GM18873 (cell line): Measurements from ENCODE around the gene TAF11L8.
"Not testable (repeated sequence)": the region's sequence is repeated elsewhere in the genome, so short reads cannot be mapped to it uniquely, and the experiment has no call there.

Experiments
- ATAC-seq: cut with Tn5 transposase; IDR thresholded peaks from one replicate; pipeline ENCODE4 v1.9.1; 2021; ENCODE audit warnings: mild to moderate bottlenecking, moderate library complexity, moderate number of reproducible peaks; ENCODE audit not compliant: unreplicated experiment, low FRiP score

The TAF11L8 gene

DNA sequence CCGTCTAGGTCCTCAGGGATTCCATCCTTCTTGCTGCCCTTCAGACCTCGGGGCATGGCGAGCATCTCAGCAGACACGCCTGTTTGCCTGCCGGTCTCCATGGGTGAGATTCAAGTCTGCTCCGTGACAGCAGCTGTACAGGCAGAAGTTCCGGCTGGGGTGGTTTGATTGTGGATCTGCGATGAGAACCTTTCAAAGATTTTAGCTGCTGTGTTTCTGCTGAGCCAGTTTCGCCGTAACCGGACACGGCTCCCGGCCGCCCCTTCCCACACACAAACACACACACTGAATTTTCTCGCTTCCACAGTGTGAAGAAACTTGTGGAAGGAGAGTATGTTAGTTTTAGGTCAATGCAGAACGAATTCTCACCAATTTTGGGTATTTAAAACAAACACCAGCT is at the start of gene TAF11L8:
TSS of gene TAF11L8 (minus strand) at position 101 of the 400 bp plus-strand sequence.
- ATAC-seq, result not testable (repeated sequence)

DNA sequence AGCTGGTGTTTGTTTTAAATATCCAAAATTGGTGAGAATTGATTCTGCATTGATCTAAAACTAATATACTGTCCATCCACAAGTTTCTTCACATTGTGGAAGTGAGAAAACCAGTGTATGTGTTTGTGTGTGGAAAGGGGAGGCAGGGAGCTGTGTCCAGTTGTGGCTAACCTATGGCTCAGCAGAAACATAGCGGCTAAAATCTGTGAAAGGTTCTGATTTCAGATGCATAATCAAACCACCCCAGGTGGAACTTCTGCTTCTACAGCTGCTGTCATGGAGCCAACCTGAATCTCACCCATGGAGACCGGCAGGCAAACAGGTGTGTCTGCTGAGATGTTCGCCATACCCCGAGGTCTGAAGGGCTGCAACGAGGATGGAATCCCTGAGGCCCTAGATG is 43.4 kb upstream of the TAF11L8 start, which contains the start of gene TAF11L14:
TSS of gene TAF11L14 (plus strand) at position 301 of the 400 bp plus-strand sequence.
- ATAC-seq, result no peak

DNA sequence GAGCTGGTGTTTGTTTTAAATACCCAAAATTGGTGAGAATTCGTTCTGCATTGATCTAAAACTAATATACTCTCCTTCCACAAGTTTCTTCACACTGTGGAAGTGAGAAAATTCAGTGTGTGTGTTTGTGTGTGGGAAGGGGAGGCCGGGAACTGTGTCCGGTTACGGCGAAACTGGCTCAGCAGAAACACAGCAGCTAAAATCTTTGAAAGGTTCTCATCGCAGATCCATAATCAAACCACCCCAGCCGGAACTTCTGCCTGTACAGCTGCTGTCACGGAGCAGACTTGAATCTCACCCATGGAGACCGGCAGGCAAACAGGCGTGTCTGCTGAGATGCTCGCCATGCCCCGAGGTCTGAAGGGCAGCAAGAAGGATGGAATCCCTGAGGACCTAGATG is 41.0 kb upstream of the TAF11L8 start, which contains the start of gene TAF11L13:
TSS of gene TAF11L13 (plus strand) at position 301 of the 400 bp plus-strand sequence.
- not testable (repeated sequence) for ATAC-seq

DNA sequence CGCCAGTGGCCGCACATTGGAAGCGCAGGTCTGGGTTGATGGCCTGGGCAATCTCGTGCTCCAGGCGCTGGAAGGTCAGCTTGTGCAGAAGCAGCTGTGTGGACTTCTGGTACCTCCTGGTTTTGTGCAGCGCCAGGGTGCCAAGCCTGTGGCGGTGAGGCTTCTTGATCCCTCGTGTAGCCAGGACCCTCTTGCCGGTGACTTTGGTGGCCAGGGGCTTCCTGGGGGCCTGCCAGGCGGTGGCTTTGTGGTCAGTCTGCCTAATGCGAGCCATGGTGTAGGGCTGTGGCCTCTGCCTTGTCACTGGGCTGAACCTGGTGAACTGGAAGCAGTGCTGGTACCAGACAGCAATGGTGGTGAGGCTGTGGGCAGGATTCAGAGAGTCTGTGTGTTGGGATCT is 34.9 kb upstream of the TAF11L8 start:
- ATAC-seq, result no peak

DNA sequence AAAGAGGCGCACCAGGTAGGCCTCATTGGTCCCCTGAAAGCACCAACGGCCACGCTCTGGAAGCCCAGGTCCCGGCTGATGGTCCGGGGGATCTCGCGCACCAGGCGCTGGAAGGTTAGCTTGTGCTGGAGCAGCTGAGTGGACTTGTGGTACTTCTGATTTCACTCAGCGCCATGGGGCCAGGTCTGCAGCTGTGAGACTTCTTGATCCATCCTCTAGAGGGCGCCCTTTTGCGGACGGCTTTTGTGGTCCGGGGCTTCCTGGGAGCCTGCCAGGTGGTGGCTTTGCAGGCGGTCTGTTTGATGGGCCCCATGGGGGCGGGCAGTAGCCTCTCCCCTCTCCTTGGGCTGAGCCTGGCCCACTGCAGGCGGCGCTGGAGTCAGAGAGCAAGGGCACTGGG is 29.9 kb upstream of the TAF11L8 start:
- no peak for ATAC-seq

DNA sequence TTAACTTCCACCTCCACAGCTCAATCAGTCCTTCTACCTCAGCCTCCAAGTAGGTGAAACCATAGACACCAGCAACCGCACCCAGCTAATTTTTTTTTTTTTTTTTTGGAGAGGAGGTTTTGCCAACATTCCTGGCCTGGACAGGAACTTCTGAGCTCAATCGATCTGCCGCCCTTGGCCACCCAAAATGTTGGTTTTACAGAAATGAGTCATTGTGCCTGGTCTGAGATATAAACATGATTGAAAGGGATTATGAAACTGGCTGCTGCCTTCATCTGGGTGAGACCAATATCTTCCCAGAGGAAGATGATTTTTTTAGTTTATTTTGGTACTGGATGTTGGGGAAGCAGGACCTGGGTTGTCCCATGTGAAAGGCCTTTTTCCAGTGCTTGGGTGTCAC is 28.6 kb upstream of the TAF11L8 start:
- no peak for ATAC-seq

DNA sequence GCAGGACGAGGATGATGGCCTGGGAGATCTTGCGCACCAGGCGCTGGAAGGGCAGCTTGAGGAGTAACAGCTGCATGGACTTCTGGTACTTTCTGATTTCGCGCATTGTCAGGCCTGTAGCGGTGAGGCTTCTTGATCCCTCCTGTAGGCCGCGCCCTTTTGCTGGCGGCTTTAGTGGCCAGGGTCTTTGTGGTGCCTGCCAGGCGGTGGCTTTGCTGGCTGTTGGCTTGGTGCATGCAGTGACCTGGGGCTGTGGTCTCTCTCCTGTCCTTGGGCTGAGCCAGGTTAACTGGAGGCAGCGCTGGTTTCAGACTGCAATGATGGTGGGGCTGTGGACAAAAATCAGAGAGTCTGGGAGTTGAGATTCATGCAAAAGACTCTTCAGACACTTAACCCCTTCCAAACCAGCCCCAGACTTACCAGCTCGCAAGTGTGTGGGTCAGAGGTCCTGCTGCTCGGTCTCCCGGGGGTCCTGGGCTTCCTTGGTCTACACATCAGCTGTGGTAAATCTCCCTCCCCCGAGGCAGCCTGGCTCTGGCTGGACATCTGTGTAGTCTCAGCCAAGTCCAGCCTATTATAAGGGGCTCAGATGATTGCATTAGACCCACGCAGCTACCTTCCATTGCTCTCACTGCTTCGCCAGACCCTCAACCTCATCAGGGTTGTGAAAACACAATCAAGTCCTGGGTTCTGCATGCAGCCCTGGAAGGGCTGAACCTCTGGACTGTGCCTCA is 24.3 kb upstream of the TAF11L8 start:
- no peak for ATAC-seq

DNA sequence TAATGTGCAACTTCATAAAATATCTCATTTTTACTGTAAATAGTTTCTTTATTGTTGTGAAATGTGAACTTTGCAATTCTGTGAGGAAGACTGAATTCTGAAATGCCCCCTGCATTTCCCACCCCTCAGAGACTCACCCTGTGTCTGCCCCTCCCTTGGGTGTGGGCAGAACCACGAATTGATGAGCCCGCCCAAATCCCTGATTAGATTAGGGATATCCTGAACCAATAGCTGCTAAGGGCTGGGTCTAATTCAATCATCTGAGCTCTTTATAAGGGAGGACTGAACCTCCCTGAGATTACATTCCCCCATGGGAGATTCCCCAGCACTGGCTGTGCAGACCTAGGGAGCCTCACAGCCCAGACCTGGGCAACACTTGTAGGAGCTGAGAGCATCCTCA is 19.3 kb upstream of the TAF11L8 start, which contains the start of gene TAF11L12:
TSS of gene TAF11L12 (plus strand) at position 301 of the 400 bp plus-strand sequence.
- ATAC-seq, result not testable (repeated sequence)

DNA sequence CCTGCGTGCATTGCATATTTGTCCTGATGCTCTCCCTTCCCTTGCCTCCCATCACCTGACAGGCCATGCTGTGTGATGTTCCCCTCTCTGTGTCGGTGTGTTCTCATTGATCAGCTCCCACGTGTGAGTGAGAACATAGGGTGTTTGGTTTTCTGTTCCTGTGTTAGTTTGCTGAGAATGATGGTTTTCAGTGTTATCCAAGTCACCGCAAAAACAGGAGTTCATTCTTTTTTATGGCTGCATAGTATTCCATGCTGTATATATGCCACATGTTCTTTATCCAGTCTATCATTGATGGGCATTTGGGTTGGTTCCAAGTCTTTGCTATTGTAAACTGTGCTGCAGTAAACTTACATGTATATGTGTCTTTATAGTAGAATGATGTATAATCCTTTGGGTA is 16.7 kb upstream of the TAF11L8 start:
- ATAC-seq, result not testable (repeated sequence)

DNA sequence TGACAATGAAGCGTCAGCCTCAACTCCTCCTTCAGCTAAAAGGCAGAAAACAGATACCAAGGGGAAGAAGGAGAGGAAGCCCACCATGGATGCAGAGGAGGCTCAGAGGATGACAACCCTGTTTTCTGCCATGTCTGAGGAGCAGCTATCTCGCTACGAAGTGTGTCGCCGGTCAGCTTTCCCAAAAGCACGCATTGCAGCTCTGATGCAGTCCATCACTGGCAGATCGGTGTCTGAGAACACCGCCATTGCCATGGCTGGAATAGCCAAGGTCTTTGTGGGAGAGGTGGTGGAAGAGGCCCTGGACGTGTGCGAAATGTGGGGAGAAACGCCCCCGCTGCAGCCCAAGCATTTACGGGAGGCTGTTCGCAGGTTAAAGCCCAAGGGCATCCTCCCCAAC is 14.2 kb upstream of the TAF11L8 start:
- ATAC-seq, result no peak

DNA sequence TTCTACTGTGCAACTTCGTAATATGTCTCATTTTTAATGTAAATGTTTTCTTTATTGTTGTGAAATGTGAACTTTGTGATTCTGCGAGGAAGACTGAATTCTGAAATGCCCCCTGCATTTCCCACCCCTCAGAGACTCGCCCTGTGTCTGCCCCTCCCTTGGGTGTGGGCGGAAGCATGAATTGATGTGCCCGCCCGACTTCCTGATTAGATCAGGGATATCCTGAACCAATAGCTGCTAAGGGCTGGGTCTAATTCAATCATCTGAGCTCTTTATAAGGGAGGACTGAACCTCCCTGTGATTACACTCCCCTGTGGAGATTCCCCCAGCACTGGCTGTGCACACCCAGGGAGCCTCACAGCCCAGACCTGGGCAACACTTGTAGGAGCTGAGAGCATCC is 13.1 kb upstream of the TAF11L8 start, which contains the start of gene TAF11L11:
TSS of gene TAF11L11 (plus strand) at position 304 of the 400 bp plus-strand sequence.
- not testable (repeated sequence) for ATAC-seq

DNA sequence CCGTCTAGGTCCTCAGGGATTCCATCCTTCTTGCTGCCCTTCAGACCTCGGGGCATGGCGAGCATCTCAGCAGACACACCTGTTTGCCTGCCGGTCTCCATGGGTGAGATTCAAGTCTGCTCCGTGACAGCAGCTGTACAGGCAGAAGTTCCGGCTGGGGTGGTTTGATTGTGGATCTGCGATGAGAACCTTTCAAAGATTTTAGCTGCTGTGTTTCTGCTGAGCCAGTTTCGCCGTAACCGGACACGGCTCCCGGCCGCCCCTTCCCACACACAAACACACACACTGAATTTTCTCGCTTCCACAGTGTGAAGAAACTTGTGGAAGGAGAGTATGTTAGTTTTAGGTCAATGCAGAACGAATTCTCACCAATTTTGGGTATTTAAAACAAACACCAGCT is 7.0 kb upstream of the TAF11L8 start, which contains the start of gene TAF11L10:
TSS of gene TAF11L10 (minus strand) at position 101 of the 400 bp plus-strand sequence.
- ATAC-seq, result not testable (repeated sequence)

DNA sequence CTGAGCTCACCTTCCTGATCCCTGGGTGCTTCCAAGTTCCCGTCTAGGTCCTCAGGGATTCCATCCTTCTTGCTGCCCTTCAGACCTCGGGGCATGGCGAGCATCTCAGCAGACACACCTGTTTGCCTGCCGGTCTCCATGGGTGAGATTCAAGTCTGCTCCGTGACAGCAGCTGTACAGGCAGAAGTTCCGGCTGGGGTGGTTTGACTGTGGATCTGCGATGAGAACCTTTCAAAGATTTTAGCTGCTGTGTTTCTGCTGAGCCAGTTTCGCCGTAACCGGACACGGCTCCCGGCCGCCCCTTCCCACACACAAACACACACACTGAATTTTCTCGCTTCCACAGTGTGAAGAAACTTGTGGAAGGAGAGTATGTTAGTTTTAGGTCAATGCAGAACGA is 3.5 kb upstream of the TAF11L8 start, which contains the start of gene TAF11L9:
TSS of gene TAF11L9 (minus strand) at position 140 of the 400 bp plus-strand sequence.
- not testable (repeated sequence) for ATAC-seq

DNA sequence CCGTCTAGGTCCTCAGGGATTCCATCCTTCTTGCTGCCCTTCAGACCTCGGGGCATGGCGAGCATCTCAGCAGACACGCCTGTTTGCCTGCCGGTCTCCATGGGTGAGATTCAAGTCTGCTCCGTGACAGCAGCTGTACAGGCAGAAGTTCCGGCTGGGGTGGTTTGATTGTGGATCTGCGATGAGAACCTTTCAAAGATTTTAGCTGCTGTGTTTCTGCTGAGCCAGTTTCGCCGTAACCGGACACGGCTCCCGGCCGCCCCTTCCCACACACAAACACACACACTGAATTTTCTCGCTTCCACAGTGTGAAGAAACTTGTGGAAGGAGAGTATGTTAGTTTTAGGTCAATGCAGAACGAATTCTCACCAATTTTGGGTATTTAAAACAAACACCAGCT is 5.1 kb downstream of the TAF11L8 start, which contains the start of gene TAF11L7:
TSS of gene TAF11L7 (minus strand) at position 101 of the 400 bp plus-strand sequence.
- ATAC-seq, result not testable (repeated sequence)
